Retinal pigment epithelial cell (primary cell): ENCODE measurements around the gene STAT6.

Experiments
- DNase-seq: peaks from one replicate; pipeline ENCODE4 v3.0.0-alpha.2; 2010; ENCODE audit warnings: low read depth
- H3K4me3 ChIP-seq: 2 replicates; pipeline ENCODE4 v1.5.1; 2011; ENCODE audit warnings: mild to moderate bottlenecking, low read length, control low read depth, moderate library complexity
- CTCF ChIP-seq: conservative IDR thresholded peaks from 2 replicates; pipeline ENCODE4 v1.5.1; 2011; ENCODE audit warnings: low read depth, low read length, control low read depth, inconsistent platforms

The STAT6 gene

GRCh38 chr12:57098546-57098945 lies 12.6 kb downstream of the STAT6 start:
- H3K4me3 ChIP-seq: no peak overlapping the region
- TF ChIP-seq CTCF: no peak
- no peak for DNase-seq

- no peak for TF ChIP-seq CTCF
- DNase-seq: no peak
- no peak overlapping the region for H3K4me3 ChIP-seq
Observed at GRCh38 chr12:57097554-57097835, 13.7 kb downstream of the STAT6 start.

DNA sequence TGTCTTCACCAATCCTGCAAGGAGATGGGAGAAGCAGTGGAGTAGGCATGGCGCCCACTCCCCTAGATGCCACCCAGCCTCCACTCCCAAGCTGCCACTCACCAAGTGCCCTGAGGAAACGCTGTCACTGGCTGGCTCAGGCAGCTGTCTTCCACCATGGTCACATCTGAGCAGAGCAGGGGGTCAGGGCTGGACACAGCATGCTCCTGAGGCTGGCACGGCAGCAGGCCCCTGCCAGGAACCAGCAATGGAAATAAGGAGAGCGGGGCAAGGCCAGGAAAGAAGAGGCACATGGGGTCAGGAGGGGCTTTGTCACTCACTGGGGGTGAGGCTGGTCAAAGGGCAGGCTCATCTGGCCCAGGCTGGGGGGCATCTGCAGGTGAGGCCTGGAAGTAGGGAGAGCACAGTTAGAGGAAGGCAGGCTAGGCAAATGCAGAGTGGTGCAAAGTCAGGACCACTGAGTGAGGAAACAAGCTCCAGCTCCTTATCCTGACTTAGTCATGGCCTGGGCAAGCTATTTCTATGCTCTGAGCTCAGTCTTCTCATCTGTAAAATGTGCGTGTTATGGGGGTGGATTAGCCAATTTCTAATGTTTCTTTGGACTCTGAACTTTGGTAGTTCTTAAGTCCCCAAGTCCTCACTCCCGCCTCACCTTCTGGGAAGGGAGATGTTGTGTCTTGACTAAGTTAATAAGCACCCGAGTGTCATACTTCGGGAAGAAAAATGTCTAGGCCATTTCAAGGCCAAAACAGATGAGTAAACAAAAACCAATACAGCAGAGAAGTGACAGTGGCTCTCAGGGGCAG lies 14.2 kb downstream of the STAT6 start:
- TF ChIP-seq CTCF: no peak
- H3K4me3 ChIP-seq: no peak overlapping the region
- DNase-seq: no peak

- H3K4me3 ChIP-seq: no peak overlapping the region
- no peak for DNase-seq
- no peak for TF ChIP-seq CTCF
Observed at GRCh38 chr12:57096099-57096572, 15.0 kb downstream of the STAT6 start.

- no peak for TF ChIP-seq CTCF
- no peak for DNase-seq
- H3K4me3 ChIP-seq: no peak overlapping the region
Observed at GRCh38 chr12:57095440-57095839, 15.7 kb downstream of the STAT6 start.

DNA sequence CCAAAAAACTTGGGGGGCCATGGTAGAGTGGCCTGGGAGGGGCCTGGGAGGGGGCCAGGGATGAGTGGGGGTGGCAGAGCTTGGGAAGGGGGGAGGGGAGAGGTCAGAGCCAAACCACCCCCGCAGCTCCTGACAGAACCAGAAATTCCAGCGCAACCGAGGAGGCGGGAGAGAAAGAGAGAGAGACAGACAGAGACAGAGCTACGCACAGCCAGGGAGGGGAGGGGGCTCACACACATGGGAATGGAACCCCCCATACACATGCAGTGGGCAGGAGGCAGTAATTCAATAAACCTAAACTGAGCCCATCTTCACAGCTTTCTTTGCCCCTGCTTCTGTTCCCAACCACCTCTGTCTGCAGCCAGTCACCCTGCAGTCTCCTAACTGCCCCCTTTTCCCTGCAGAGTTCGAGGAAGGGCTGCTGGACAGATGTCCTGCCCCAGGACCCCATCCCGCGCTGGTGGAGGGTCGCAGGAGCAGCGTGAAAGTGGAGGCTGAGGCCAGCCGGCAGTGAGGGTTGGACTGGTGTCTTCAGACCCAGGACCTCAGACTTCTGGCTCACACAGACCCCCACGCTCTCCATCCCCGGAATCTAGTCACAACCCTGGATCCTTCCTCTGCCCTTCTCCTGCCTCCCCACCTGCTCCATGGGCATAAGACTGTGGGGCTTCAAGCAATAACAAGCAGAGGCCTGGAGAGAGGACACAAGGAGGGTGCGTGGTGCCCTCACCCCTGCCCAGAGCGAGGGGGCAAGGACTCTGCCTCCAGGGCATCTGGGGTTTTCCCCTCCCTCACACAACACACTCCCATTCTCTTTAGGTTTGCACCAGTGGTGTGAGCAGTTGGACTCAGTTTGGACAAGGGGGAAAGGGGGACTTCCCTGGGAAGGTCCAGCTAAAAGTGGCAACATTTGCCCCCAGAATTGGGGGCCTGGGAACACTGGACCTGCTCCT lies 16.7 kb downstream of the STAT6 start:
- no peak overlapping the region for H3K4me3 ChIP-seq
- no peak for DNase-seq
- TF ChIP-seq CTCF: no peak
